ENCODE data around the gene ADIG. TPM values are rescaled to one million over a fixed set of nuclear protein-coding genes. Genes with fewer than 3 reads are reported as not detected.

Gene ADIG
- not detected for total RNA-seq

- DNase-seq (ENCODE audit: low spot score in 2 of 2), result no peak
- 57% methylated on average over 5 of the region's 5 CpGs for WGBS
- no peak for TF ChIP-seq POLR2AphosphoS5 (IDR thresholded peaks at IDR 0.05)
- TF ChIP-seq POLR2A (IDR thresholded peaks at IDR 0.05), result no peak
- no peak for TF ChIP-seq CTCF (IDR thresholded peaks at IDR 0.05)
- TF ChIP-seq EP300 (IDR thresholded peaks at IDR 0.05), result no peak
- Histone ChIP-seq H3K27ac (no peak within 1 kb of the TSS), H3K27me3 (no peaks in the 10 kb centered on the region), H3K9me3 (no peaks in the 10 kb centered on the region), H3K4me3 (no peak within 1 kb of the TSS), H3K4me1 (peaks cover 7% of the 10 kb centered on the region), H3K36me3 (peaks cover 3% of the 10 kb centered on the region)
Measured at GRCh38 chr20:38581013-38581412, at the start of gene ADIG. ADIG (plus strand) TSS chr20:38581197; CDS start chr20:38581251, 54 bp downstream.

GRCh38 chr20:38534756-38535155 lies 46.2 kb upstream of the ADIG start:
- Histone ChIP-seq H3K27ac (no peak overlapping the region), H3K27me3 (no peaks in the 10 kb centered on the region), H3K9me3 (no peaks in the 10 kb centered on the region), H3K36me3 (peaks cover 86% of the 10 kb centered on the region), H3K4me3 (no peak overlapping the region), H3K4me1 (no peaks in the 10 kb centered on the region)
- TF ChIP-seq CTCF (IDR thresholded peaks at IDR 0.05) (no peak), EP300 (IDR thresholded peaks at IDR 0.05) (no peak)
- no peak for DNase-seq (ENCODE audit: low spot score in 2 of 2)
- WGBS, result 86% methylated on average over 11 of the region's 11 CpGs

GRCh38 chr20:38536310-38536709 lies 44.7 kb upstream of the ADIG start:
- Histone ChIP-seq H3K4me3 (no peak overlapping the region), H3K4me1 (no peaks in the 10 kb centered on the region), H3K9me3 (no peaks in the 10 kb centered on the region), H3K27ac (no peak overlapping the region), H3K27me3 (no peaks in the 10 kb centered on the region), H3K36me3 (peaks cover 94% of the 10 kb centered on the region)
- 70% methylated on average over 2 of the region's 2 CpGs for WGBS
- DNase-seq (ENCODE audit: low spot score in 2 of 2), result no peak
- TF ChIP-seq POLR2A (IDR thresholded peaks at IDR 0.05) (no peak), POLR2AphosphoS5 (IDR thresholded peaks at IDR 0.05) (no peak), CTCF (IDR thresholded peaks at IDR 0.05) (no peak), EP300 (IDR thresholded peaks at IDR 0.05) (no peak)

GRCh38 chr20:38537176-38537575 lies 43.8 kb upstream of the ADIG start:
- H3K4me1 ChIP-seq, result no peaks in the 10 kb centered on the region
- WGBS, result 98% methylated on average over 1 of the region's 1 CpG
- H3K4me3 ChIP-seq, result no peak overlapping the region
- H3K9me3 ChIP-seq, result no peaks in the 10 kb centered on the region
- peaks cover 94% of the 10 kb centered on the region for H3K36me3 ChIP-seq
- no peaks in the 10 kb centered on the region for H3K27me3 ChIP-seq
- DNase-seq (ENCODE audit: low spot score in 2 of 2), result no peak
- H3K27ac ChIP-seq, result no peak overlapping the region
- no peak for TF ChIP-seq CTCF (IDR thresholded peaks at IDR 0.05)
- TF ChIP-seq POLR2AphosphoS5 (IDR thresholded peaks at IDR 0.05), result no peak

- Histone ChIP-seq H3K4me1 (no peaks in the 10 kb centered on the region), H3K4me3 (no peak overlapping the region), H3K36me3 (peaks cover 96% of the 10 kb centered on the region), H3K27me3 (no peaks in the 10 kb centered on the region), H3K27ac (no peak overlapping the region), H3K9me3 (no peaks in the 10 kb centered on the region)
- 97% methylated on average over 2 of the region's 2 CpGs for WGBS
- no peak for TF ChIP-seq POLR2A (IDR thresholded peaks at IDR 0.05)
- TF ChIP-seq EP300 (IDR thresholded peaks at IDR 0.05), result no peak
- no peak for TF ChIP-seq POLR2AphosphoS5 (IDR thresholded peaks at IDR 0.05)
- TF ChIP-seq CTCF (IDR thresholded peaks at IDR 0.05), result no peak
- no peak for DNase-seq (ENCODE audit: low spot score in 2 of 2)
Measured at GRCh38 chr20:38538789-38539188, 42.2 kb upstream of the ADIG start.

All from suprapubic skin (tissue), 4 donors.